K562 (cell line): ENCODE results near the gene NOSTRIN. TPM values are rescaled to one million over a fixed set of nuclear protein-coding genes. Genes with fewer than 3 reads are reported as not detected.

Source experiments
- ATAC-seq: fragments of 200-7000 bp; cut with Tn5 transposase; 3 replicates; pipeline ENCODE4 v1.9.1; 2020; ENCODE audit warnings: moderate library complexity
- BruUV-seq: library from RNA; stranded (reverse); fragments of 400-500 nt; replicated peaks from 2 replicates; lab custom pipeline; 2021; lab: Mats Ljungman, UMichigan
- CTCF ChIA-PET: fragments of 300-600 bp; formaldehyde crosslinking; extraction: SDS; loops from one replicate; lab custom pipeline; 2021; ENCODE audit warnings: low intra/inter-chr PET ratio; lab: Yijun Ruan, JAX
- POLR2A ChIA-PET: fragments of 300-600, 350-650 bp; sonication (Branson Sonifier 250); formaldehyde crosslinking; extraction: SDS; loops from one replicate; lab custom pipeline; 2021; ENCODE audit warnings: antibody characterized with exemption, inconsistent platforms; lab: Yijun Ruan, JAX
- DNase-seq, 4 experiments: peaks; one replicate each; pipeline versions ENCODE4 v3.0.0 to v3.0.0-alpha.2; 2011 to 2018; ENCODE audit warnings: low spot score in 3 of 4, mixed read lengths in 3 of 4; ENCODE audit errors: extremely low read depth in 1 of 4
- FAIRE-seq: peaks from 2 replicates; lab custom pipeline; 2011; peaks lifted over from hg19 to GRCh38; lab: Jason Lieb, UNC
- H2AFZ ChIP-seq: 2 replicates; pipeline ENCODE4 v1.6.0; 2011; ENCODE audit warnings: low read depth, low read length, control low read depth, inconsistent platforms
- H3K27ac ChIP-seq: fragments of 200-600 bp; 3 replicates; pipeline ENCODE4 v1.8.0; 2011; ENCODE audit warnings: low read depth, mild to moderate bottlenecking, control low read depth, inconsistent platforms, low read length, moderate library complexity, mixed read lengths; ENCODE audit errors: extremely low read depth
- H3K27me3 ChIP-seq, 2 experiments: fragments of 300-600 bp in 1 of 2; 2 replicates in 1 of 2; 3 replicates in 1 of 2; pipeline versions ENCODE4 v1.6.0 to v1.8.0; 2011; ENCODE audit warnings: inconsistent platforms in 2 of 2, low read length in 2 of 2, mild to moderate bottlenecking in 1 of 2, mixed read lengths in 1 of 2, moderate library complexity in 1 of 2; ENCODE audit not compliant: control insufficient read depth in 2 of 2, insufficient read depth in 2 of 2
- H3K36me3 ChIP-seq: fragments of 300-600 bp; 3 replicates; pipeline ENCODE4 v1.8.0; 2011; ENCODE audit warnings: mild to moderate bottlenecking, low read length, inconsistent platforms; ENCODE audit not compliant: control insufficient read depth, insufficient read depth
- H3K4me1 ChIP-seq, 2 experiments: fragments of 200-600 bp in 1 of 2; replicated peaks in 1 of 2; 2 replicates in 1 of 2; 3 replicates in 1 of 2; pipeline versions ENCODE4 v1.5.1 to v1.8.0; 2011; ENCODE audit warnings: inconsistent platforms in 2 of 2, low read length in 2 of 2, mild to moderate bottlenecking in 1 of 2, mixed read lengths in 1 of 2, moderate library complexity in 1 of 2; ENCODE audit not compliant: control insufficient read depth in 2 of 2, insufficient read depth in 2 of 2
- H3K4me2 ChIP-seq: 2 replicates; pipeline ENCODE4 v1.6.1; 2011; ENCODE audit warnings: low read length, control low read depth, inconsistent platforms, mixed read lengths; ENCODE audit not compliant: insufficient read depth
- H3K4me3 ChIP-seq: fragments of 200-600 bp; sonication (generic), shearing (Covaris generic); 2 replicates; pipeline ENCODE4 v1.5.1; 2016; ENCODE audit warnings: control low read depth, inconsistent platforms
- H3K79me2 ChIP-seq: fragments of 200-600 bp; 3 replicates; pipeline ENCODE4 v1.8.0; 2011; ENCODE audit warnings: low read length, inconsistent platforms; ENCODE audit not compliant: control insufficient read depth, insufficient read depth
- H3K9ac ChIP-seq, 2 experiments: 2 replicates each; pipeline versions ENCODE4 v1.6.0 to v1.6.1; 2011; ENCODE audit warnings: low read depth in 2 of 2, low read length in 2 of 2, control low read depth in 1 of 2, inconsistent platforms in 1 of 2, mild to moderate bottlenecking in 1 of 2, mixed read lengths in 1 of 2; ENCODE audit not compliant: insufficient read depth in 1 of 2
- H3K9me1 ChIP-seq: one replicate; pipeline ENCODE4 v1.6.0; 2011; ENCODE audit warnings: inconsistent platforms, mild to moderate bottlenecking, low read length, moderate library complexity; ENCODE audit not compliant: control insufficient read depth, insufficient read depth
- H3K9me3 ChIP-seq: replicated peaks from 2 replicates; pipeline ENCODE4 v1.5.1; 2011; ENCODE audit warnings: low read depth, low read length, inconsistent platforms; ENCODE audit not compliant: control insufficient read depth, insufficient read depth
- H4K20me1 ChIP-seq: replicated peaks from 2 replicates; pipeline ENCODE4 v1.6.1; 2011; ENCODE audit warnings: low read length, inconsistent platforms, mixed read lengths; ENCODE audit not compliant: control insufficient read depth, insufficient read depth
- ATF4 ChIP-seq: fragments of 450-650 bp; formaldehyde crosslinking; IDR thresholded peaks from 2 replicates; pipeline ENCODE4 v1.4.0; 2022; ENCODE audit warnings: mild to moderate bottlenecking, moderate library complexity
- CCAR2 ChIP-seq: fragments of 200-400 bp; formaldehyde crosslinking; IDR thresholded peaks from 2 replicates; pipeline ENCODE4 v1.6.1; 2017; ENCODE audit warnings: mild to moderate bottlenecking, low read depth, low read length
- DEAF1 ChIP-seq: fragments of 450-650 bp; formaldehyde crosslinking; IDR thresholded peaks from 2 replicates; pipeline ENCODE4 v1.4.0; 2020; ENCODE audit warnings: mild to moderate bottlenecking, moderate library complexity
- ELF2 ChIP-seq: fragments of 250-450 bp; sonication (Bioruptor Pico); IDR thresholded peaks from 2 replicates; pipeline ENCODE4 v1.5.0; 2021; ENCODE audit warnings: mild to moderate bottlenecking
- HMGXB4 ChIP-seq: sonication (generic); formaldehyde crosslinking; IDR thresholded peaks from 2 replicates; pipeline ENCODE4 v1.8.1; 2023; ENCODE audit warnings: mild to moderate bottlenecking, missing genetic modification reagents
- KDM2B ChIP-seq: fragments of 250-450 bp; sonication (Bioruptor Pico); IDR thresholded peaks from 2 replicates; pipeline ENCODE4 v1.8.0; 2021; ENCODE audit warnings: mild to moderate bottlenecking, moderate library complexity
- MBD1 ChIP-seq: fragments of 250-450 bp; sonication (Bioruptor Pico); IDR thresholded peaks from 2 replicates; pipeline ENCODE4 v1.8.0; 2022; ENCODE audit warnings: inconsistent platforms
- NCOA4 ChIP-seq: fragments of 450-650 bp; IDR thresholded peaks from 2 replicates; pipeline ENCODE4 v1.6.1; 2018; ENCODE audit warnings: mild to moderate bottlenecking; ENCODE audit not compliant: partially characterized antibody
- NR0B1 ChIP-seq: fragments of 450-650 bp; IDR thresholded peaks from one replicate; pipeline ENCODE4 v1.6.1; 2018; ENCODE audit warnings: mild to moderate bottlenecking, moderate library complexity; ENCODE audit not compliant: partially characterized antibody
- PPARD ChIP-seq: fragments of 250-450 bp; sonication (Bioruptor Pico); IDR thresholded peaks from 2 replicates; pipeline ENCODE4 v1.8.0; 2022; ENCODE audit warnings: inconsistent platforms, mild to moderate bottlenecking, moderate library complexity
- PRMT5 ChIP-seq: sonication (generic); formaldehyde crosslinking; IDR thresholded peaks from 2 replicates; pipeline ENCODE4 v1.5.0; 2020; ENCODE audit warnings: missing genetic modification reagents
- SRF ChIP-seq, 2 experiments: fragments of 250-450, 450-650 bp in 1 of 2; sonication (Bioruptor Pico) in 1 of 2; sonication (generic) in 1 of 2; formaldehyde crosslinking; IDR thresholded peaks; 2 replicates each; pipeline versions ENCODE4 v1.5.0 to v1.5.1; 2020 to 2022; ENCODE audit warnings: mild to moderate bottlenecking in 1 of 2, missing genetic modification reagents in 1 of 2
- YBX1 ChIP-seq: fragments of 450-650 bp; IDR thresholded peaks from 2 replicates; pipeline ENCODE4 v1.7.1; 2016; ENCODE audit warnings: mild to moderate bottlenecking
- ZNF277 ChIP-seq: fragments of 250-450 bp; sonication (Bioruptor Pico); IDR thresholded peaks from 2 replicates; pipeline ENCODE4 v1.8.0; 2022; ENCODE audit warnings: inconsistent platforms, mild to moderate bottlenecking, moderate library complexity, borderline replicate concordance
- WGBS: fragments of 100-300 bp; shearing (Covaris generic); methylation state at CpG from one replicate; pipeline ENCODE4 v1.1.6; 2016; ENCODE audit warnings: low coverage, mixed read lengths; ENCODE audit not compliant: insufficient coverage; ENCODE audit errors: missing lambda C conversion rate; 5-methylcytosine and 5-hydroxymethylcytosine counted together
- in situ Hi-C: fragments of 300-500 bp; cut with MboI; formaldehyde crosslinking; loops from 4 replicates; pipeline ENCODE4 v1.15.0; 2018; ENCODE audit warnings: inconsistent platforms, mixed read lengths
- intact Hi-C: fragments of 100-400 bp; cut with micrococcal nuclease; formaldehyde crosslinking; loops from 2 replicates; pipeline ENCODE4 v1.14.2; 2022
- polyA plus RNA-seq, 8 experiments: library from polyadenylated mRNA; depleted of rRNA in 4 of 8; stranded (reverse) in 5 of 8; unstranded in 3 of 8; fragments of >200 nt; fragmentation: Nextera tagmentation in 2 of 8; fragmentation: Illumina TruSeq in 1 of 8; extraction: Ambion mirVana in 2 of 8; extraction: Trizol in 1 of 8; gene quantifications; 2 replicates each; pipeline versions ENCODE4 v1.2.1 to v1.2.3, GENCODE V29; 2011 to 2014; ENCODE audit warnings: inconsistent platforms in 1 of 8, missing spikeins in 1 of 8
- total RNA-seq, 7 experiments: library from RNA; depleted of rRNA in 6 of 7; stranded (reverse); fragments of >200 nt in 6 of 7; fragmentation: Illumina TruSeq in 2 of 7; extraction: Trizol in 2 of 7; gene quantifications; 2 replicates each; pipeline versions ENCODE4 v1.2.1 to v1.2.3, GENCODE V29; 2011 to 2021; ENCODE audit warnings: low replicate concordance in 1 of 7

Gene NOSTRIN
- total and polyA plus RNA-seq, 9 of the 15 experiments (the other 6 are each of a cell fraction or from before 2014, with no cell fraction given) = 26.7 to 82.9 (median 56.3) TPM

GRCh38 chr2:168910330-168910729 is 107.9 kb downstream of the NOSTRIN start:
- CTCF ChIA-PET = no interaction called here
- H3K27me3 ChIP-seq = no peaks in the 10 kb centered on the region
- H3K9ac ChIP-seq = no peak overlapping the region
- FAIRE-seq (no peak), DNase-seq (no peak), ATAC-seq (no peak)
- intact Hi-C loops (no loop called here), in situ Hi-C loops (loop anchor here (25.0 kb wide), 1 partner anchor 973 kb away; no protein-coding TSS in a partner anchor)
- H3K4me1 ChIP-seq = peaks cover 3 to 4% of the 10 kb centered on the region in 2 experiments; a peak in 3 of 5 replicates
- no peak overlapping the region for H2AFZ ChIP-seq
- H3K9me3 ChIP-seq = peaks cover under 1% of the 10 kb centered on the region
- no peaks in the 10 kb centered on the region for H3K79me2 ChIP-seq
- no peaks in the 10 kb centered on the region for H4K20me1 ChIP-seq
- BruUV-seq = no TSS peak
- H3K9me1 ChIP-seq = no peaks in the 10 kb centered on the region
- H3K4me2 ChIP-seq = no peak overlapping the region
- H3K27ac ChIP-seq = no peak overlapping the region
- POLR2A ChIA-PET = interaction anchor here (1.3 kb wide), 1 partner anchor 136 kb away, joined by 3 read pairs; no protein-coding TSS in a partner anchor
- H3K4me3 ChIP-seq = no peak overlapping the region
- 33% methylated on average over 5 of the region's 5 CpGs for WGBS
- no peaks in the 10 kb centered on the region for H3K36me3 ChIP-seq
- TF ChIP-seq MBD1 (CRISPR knock-in tag) (no peak), CCAR2 (no peak), KDM2B (CRISPR knock-in tag) (no peak), NR0B1 (no peak), PPARD (CRISPR knock-in tag) (no peak), ATF4 (CRISPR knock-in tag) (no peak), PRMT5 (CRISPR knock-in tag) (no peak), ELF2 (CRISPR knock-in tag) (no peak), DEAF1 (no peak), HMGXB4 (CRISPR knock-in tag) (no peak), YBX1 (no peak), NCOA4 (no peak), ZNF277 (CRISPR knock-in tag) (no peak), SRF (CRISPR knock-in tag; IDR thresholded peaks at IDR 0.05) (no peak)
